Astrocyte of the cerebellum (primary cell): ENCODE results near the gene XRCC1.

Experiments used
- DNase-seq: peaks from one replicate; pipeline ENCODE4 v3.0.0-alpha.2; 2011; ENCODE audit warnings: low read depth
- H3K4me3 ChIP-seq: 2 replicates; pipeline ENCODE4 v1.5.1; 2011; ENCODE audit warnings: mild to moderate bottlenecking, low read depth, low read length, moderate library complexity
- CTCF ChIP-seq: IDR thresholded peaks from 2 replicates; pipeline ENCODE4 v1.5.1; 2012; ENCODE audit warnings: low read length, low read depth, moderate library complexity, mild to moderate bottlenecking; ENCODE audit errors: missing control alignments
- in situ Hi-C: cut with HindIII; loops from 2 replicates; pipeline ENCODE4 v1.10.0; 2017; ENCODE audit warnings: low sequenced_read_pairs

Gene XRCC1

GRCh38 chr19:43532962-43533545, 42.3 kb downstream of the XRCC1 start, which contains the start of gene ZNF575:
Gene ZNF575 (plus strand): TSS chr19:43533188. CDS start chr19:43534423, 1,235 bp downstream.
- in situ Hi-C loops = no loop called here
- H3K4me3 ChIP-seq = peak within 1 kb of the TSS; percentile 51
- TF ChIP-seq CTCF = no peak
- DNase-seq = peak; percentile 84

- no peak for TF ChIP-seq CTCF
- H3K4me3 ChIP-seq = peak overlapping the region; percentile 51
- no peak for DNase-seq
- in situ Hi-C loops = no loop called here
Observed at GRCh38 chr19:43532571-43532961, 42.8 kb downstream of the XRCC1 start.

GRCh38 chr19:43527860-43528622, 47.3 kb downstream of the XRCC1 start:
- no peak for TF ChIP-seq CTCF
- in situ Hi-C loops = loop anchor here (5.0 kb wide), 1 partner anchor 81 kb away; no protein-coding TSS in a partner anchor
- no peak for DNase-seq
- H3K4me3 ChIP-seq = no peak overlapping the region

- peak within 1 kb of the TSS; percentile 74 for H3K4me3 ChIP-seq
- in situ Hi-C loops = loop anchor here (5.0 kb wide), 1 partner anchor 80 kb away; no protein-coding TSS in a partner anchor
- no peak for TF ChIP-seq CTCF
- DNase-seq = no peak
Observed at GRCh38 chr19:43526884-43527859, 48.2 kb downstream of the XRCC1 start, which contains the start of gene ETHE1. Gene ETHE1 (minus strand): TSS chr19:43527201. CDS start chr19:43527177, 24 bp downstream.

GRCh38 chr19:43525836-43526771, 49.2 kb downstream of the XRCC1 start:
- no peak for TF ChIP-seq CTCF
- in situ Hi-C loops = loop anchor here (5.0 kb wide), 1 partner anchor 79 kb away; no protein-coding TSS in a partner anchor
- no peak for DNase-seq

More at GRCh38 chr19:43525836-43526771, 49.2 kb downstream of the XRCC1 start:
- H3K4me3 ChIP-seq = peak overlapping the region; percentile 74
